GM12891 (cell line): ENCODE data around the gene CAMTA2.

Source experiments
- PAX5 ChIP-seq: IDR thresholded peaks from 2 replicates; pipeline ENCODE4 v1.6.1; 2011; ENCODE audit warnings: low read length, moderate library complexity, mild to moderate bottlenecking; ENCODE audit not compliant: insufficient read depth, severe bottlenecking
- POLR2A ChIP-seq: IDR thresholded peaks from 2 replicates; pipeline ENCODE4 v1.6.1; 2011; ENCODE audit warnings: low read depth, low read length, control low read depth
- POLR2AphosphoS5 ChIP-seq: IDR thresholded peaks from 2 replicates; pipeline ENCODE4 v1.6.1; 2011; ENCODE audit warnings: low read depth, low read length, control low read depth
- POU2F2 ChIP-seq: IDR thresholded peaks from 2 replicates; pipeline ENCODE4 v1.6.1; 2011; ENCODE audit warnings: low read depth, mild to moderate bottlenecking, control low read depth, low read length, moderate library complexity
- SPI1 ChIP-seq: IDR thresholded peaks from 2 replicates; pipeline ENCODE4 v1.6.1; 2011; ENCODE audit warnings: low read depth, low read length, control low read depth

DNA sequence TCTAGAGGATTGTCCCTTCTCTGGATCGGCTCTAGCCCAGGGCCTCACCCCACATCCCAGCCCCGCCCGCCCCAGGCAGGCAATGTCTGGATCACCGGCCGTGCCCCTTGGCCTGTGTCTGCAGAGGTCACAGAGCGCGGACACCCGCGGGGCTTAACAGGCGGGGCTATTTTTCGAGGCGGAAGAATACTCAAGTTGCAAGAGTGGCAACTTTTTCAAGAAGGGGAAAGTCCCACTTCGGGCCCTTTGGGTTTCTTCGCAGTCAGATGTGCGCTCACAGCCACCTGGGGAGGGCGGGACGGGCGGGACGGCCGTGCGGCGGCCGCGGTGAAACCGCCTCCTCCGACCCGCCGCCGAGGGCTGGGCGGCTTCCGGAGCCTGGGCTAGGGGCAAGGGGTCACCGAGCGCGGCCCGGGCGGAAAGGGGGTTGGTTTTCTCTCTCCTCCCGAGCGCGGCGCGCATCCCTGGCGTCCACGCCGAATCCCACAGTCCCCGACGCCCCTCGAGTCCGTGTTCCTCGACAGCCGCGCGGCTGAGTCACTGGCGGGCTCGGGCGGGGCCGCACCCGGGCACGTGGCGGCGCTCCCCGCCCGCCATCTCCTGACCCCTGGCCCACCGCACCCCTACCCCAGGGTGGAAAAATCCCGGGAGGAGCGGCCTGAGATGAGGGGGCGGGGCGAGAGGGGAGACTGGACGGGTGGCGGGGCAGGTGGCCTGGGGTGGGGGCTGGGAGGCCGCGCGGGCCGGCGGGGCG, 38.0 kb downstream of the CAMTA2 start:
- TF ChIP-seq POLR2AphosphoS5 (no peak), POLR2A (no peak; the same call in 1 of the 2 replicates), POU2F2 (0 out of 2 replicates have a peak, but pooled peaks have one; percentile 18), PAX5 (no peak), SPI1 (no peak)
